ENCODE data around the gene CNR1. TPM values are rescaled to one million over a fixed set of nuclear protein-coding genes. Genes with fewer than 3 reads are reported as not detected.

Gene CNR1
- total RNA-seq, 6 experiments from 2014 or later: 0.05 to 0.14 (median 0.12) TPM; not detected in 3

GRCh38 chr6:88142297-88142668 lies 23.9 kb downstream of the CNR1 start:
- Histone ChIP-seq H3K9me3 (no peaks in the 10 kb centered on the region), H3K27me3 (no peaks in the 10 kb centered on the region), H3K4me1 (no peaks in the 10 kb centered on the region), H3K4me3 (no peak overlapping the region), H3K27ac (no peak overlapping the region), H3K36me3 (no peaks in the 10 kb centered on the region)
- no peak for TF ChIP-seq POLR2A (IDR thresholded peaks at IDR 0.05)
- TF ChIP-seq CTCF (IDR thresholded peaks at IDR 0.05): no peak
- 59% methylated on average over 3 of the region's 3 CpGs for WGBS (ENCODE audit: insufficient coverage, low coverage, low lambda C conversion rate, missing lambda C conversion rate)
- ATAC-seq: no peak
- intact Hi-C loops (cut with DNase I): no loop called here
- no peak for DNase-seq

GRCh38 chr6:88141561-88142296 lies 24.4 kb downstream of the CNR1 start:
- WGBS (ENCODE audit: insufficient coverage, low coverage, low lambda C conversion rate, missing lambda C conversion rate): 79% methylated on average over 8 of the region's 9 CpGs
- ATAC-seq: no peak
- no peak for TF ChIP-seq POLR2A (IDR thresholded peaks at IDR 0.05)
- no peak for TF ChIP-seq CTCF (IDR thresholded peaks at IDR 0.05)
- DNase-seq: no peak
- no peaks in the 10 kb centered on the region for H3K4me1 ChIP-seq
- H3K9me3 ChIP-seq: no peaks in the 10 kb centered on the region
- H3K27ac ChIP-seq: no peak overlapping the region
- no peaks in the 10 kb centered on the region for H3K27me3 ChIP-seq
- intact Hi-C loops (cut with DNase I): no loop called here
- no peak overlapping the region for H3K4me3 ChIP-seq
- no peaks in the 10 kb centered on the region for H3K36me3 ChIP-seq

- intact Hi-C loops (cut with DNase I): no loop called here
- Histone ChIP-seq H3K4me3 (no peak overlapping the region), H3K4me1 (no peaks in the 10 kb centered on the region), H3K36me3 (no peaks in the 10 kb centered on the region), H3K27ac (no peak overlapping the region), H3K9me3 (no peaks in the 10 kb centered on the region), H3K27me3 (no peaks in the 10 kb centered on the region)
- ATAC-seq (no peak), DNase-seq (no peak)
- TF ChIP-seq CTCF (IDR thresholded peaks at IDR 0.05): no peak
- 42% methylated on average over 1 of the region's 1 CpG for WGBS (ENCODE audit: insufficient coverage, low coverage, low lambda C conversion rate, missing lambda C conversion rate)
Measured at GRCh38 chr6:88137915-88138314, 28.2 kb downstream of the CNR1 start.

GRCh38 chr6:88135578-88136114 lies 30.5 kb downstream of the CNR1 start:
- Histone ChIP-seq H3K27ac (no peak overlapping the region), H3K9me3 (no peaks in the 10 kb centered on the region), H3K4me3 (no peak overlapping the region), H3K27me3 (no peaks in the 10 kb centered on the region), H3K4me1 (no peaks in the 10 kb centered on the region), H3K36me3 (no peaks in the 10 kb centered on the region)
- 45% methylated on average over 5 of the region's 5 CpGs for WGBS (ENCODE audit: insufficient coverage, low coverage, low lambda C conversion rate, missing lambda C conversion rate)
- no peak for ATAC-seq
- no peak for TF ChIP-seq POLR2A (IDR thresholded peaks at IDR 0.05)
- no peak for DNase-seq
- intact Hi-C loops (cut with DNase I): no loop called here

GRCh38 chr6:88134575-88134974 lies 31.6 kb downstream of the CNR1 start:
- DNase-seq: no peak
- Histone ChIP-seq H3K27me3 (no peaks in the 10 kb centered on the region), H3K36me3 (no peaks in the 10 kb centered on the region), H3K4me3 (no peak overlapping the region), H3K9me3 (no peaks in the 10 kb centered on the region), H3K27ac (no peak overlapping the region), H3K4me1 (no peaks in the 10 kb centered on the region)
- 69% methylated on average over 4 of the region's 4 CpGs for WGBS (ENCODE audit: insufficient coverage, low coverage, low lambda C conversion rate, missing lambda C conversion rate)
- intact Hi-C loops (cut with DNase I): no loop called here
- ATAC-seq: no peak
- no peak for TF ChIP-seq POLR2A (IDR thresholded peaks at IDR 0.05)
